Right renal pelvis (tissue), 4 donors: ENCODE data around the gene INO80D. TPM values are rescaled to one million over a fixed set of nuclear protein-coding genes. Genes with fewer than 3 reads are reported as not detected.
"Not testable (repeated sequence)": the region's sequence is repeated elsewhere in the genome, so short reads cannot be mapped to it uniquely, and the experiment has no call there.

Source experiments
- DNase-seq, 4 donors: peaks; one replicate each; pipeline ENCODE4 v3.0.0-alpha.2; 2013; ENCODE audit warnings: low read depth in 4 of 4, low spot score in 3 of 4, missing footprints in 1 of 4
- polyA plus RNA-seq, 4 donors: library from polyadenylated mRNA; unstranded; fragments of 120-200 nt; gene quantifications; one replicate each; pipeline ENCODE4 v1.2.1, GENCODE V29; 2013; ENCODE audit not compliant: insufficient read length in 4 of 4

Gene INO80D
- polyA plus RNA-seq, 4 donors = 8.9 to 11.2 (median 9.7) TPM

DNA sequence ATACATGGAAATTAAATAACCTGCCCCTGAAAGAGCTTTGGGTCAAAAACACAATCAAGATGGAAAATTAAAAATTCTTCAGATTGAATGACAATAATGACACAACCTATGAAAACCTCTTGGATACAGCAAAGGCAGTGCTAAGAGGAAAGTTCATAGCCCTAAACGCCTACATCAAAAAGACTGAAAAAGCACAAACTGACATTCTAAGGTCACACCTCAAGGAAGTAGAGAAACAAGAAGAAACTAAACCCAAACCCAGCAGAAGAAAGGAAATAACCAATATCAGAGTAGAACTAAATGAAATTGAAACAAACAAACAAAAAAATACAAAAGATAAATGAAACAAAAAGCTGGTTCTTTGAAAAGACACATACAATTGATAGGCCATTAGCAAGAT lies 52.5 kb downstream of the INO80D start:
- DNase-seq = not testable (repeated sequence)

DNA sequence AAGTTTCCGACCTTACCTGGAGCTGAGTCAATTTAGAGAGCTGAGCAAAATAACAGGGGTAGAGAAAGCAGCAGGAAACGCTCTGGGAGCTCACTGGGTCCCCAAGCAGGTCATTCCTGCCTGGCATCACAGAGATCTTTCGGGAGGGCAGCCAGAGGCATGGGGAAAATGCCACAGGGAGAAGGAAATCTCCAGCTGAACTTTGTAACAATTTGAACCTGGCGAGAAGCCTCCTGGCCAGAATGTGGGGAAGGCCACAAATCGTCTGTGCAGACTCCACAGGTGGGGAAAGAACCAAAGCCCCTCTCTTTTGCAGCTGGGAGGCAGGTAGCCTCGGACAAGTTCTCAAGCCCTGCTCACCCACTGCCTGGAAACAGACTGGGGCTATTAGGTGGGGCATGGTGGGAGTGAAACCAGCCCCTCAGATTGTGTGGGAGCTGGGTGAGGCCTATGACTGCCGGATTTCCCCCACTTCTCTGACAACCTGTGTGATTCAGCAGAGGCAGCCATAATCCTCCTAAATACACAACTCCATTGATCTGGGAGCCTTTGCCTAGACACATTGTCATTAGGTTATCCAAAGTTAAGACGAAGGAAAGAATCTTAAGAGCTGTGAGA lies 53.9 kb downstream of the INO80D start:
- no peak for DNase-seq

DNA sequence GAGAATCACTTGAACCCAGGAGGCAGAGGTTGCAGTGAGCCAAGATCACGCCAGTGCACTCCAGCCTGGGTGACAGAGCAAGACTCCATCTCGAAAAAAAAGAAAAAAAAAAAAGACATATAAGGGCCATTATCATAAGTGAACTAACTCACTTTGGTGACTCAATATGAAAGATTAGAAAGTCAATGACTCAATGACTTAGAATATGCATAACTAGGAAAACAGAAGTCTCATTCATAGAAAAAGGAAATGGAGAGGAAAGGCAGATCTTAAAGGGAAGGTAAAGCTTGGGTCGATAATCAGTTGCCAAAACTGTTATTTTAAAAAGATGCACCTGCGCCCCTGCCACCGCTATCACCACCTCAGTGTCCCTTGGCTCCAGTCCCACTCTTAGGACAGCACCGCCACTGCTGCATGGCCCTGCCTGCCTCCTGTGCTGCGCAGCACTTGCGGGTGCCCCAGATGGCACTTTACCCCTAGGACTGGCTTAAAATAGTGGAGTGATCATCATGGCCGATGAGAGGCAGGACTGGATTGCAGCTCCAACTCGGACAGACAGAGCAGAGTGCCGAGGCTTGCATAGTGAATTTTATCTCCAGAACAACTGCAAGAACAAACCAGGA lies 54.7 kb downstream of the INO80D start:
- no peak for DNase-seq

DNA sequence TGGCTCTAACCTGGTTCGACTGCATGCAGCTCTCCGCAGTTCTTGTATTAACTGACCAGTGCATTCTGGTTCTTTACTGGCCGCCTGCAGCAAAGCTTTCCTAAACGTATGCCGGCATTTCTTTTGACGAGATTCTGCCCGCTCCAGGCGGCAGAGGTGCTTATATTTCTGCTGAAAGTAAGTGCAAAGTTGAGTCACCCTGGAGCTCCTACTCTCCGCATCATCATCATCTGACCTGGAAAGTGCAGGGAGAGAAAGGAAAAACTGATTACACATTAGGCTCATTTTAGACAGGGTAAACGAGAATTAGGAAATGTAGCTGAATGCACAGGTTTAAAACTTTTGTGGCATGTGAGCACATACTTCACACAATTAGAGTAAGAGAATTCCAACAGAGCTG lies 57.9 kb downstream of the INO80D start:
- DNase-seq = no peak

DNA sequence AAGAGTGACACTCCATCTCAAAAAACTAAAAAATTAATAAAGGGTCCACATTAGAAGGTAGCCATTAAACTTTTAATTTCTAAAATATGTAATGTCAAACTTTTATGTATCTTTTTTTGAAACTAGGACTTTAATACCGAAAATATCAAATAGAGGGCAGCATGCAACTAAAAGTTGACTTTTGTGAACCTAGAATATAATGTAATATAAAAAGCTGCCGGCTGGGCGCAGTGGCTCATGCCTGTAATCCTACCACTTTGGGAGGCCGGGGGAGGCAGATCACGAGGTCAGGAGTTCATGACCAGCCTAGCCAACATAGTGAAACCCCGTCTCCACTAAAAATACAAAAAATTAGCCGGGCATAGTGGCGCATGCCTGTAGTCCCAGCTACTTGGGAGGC lies 62.8 kb downstream of the INO80D start:
- DNase-seq = no peak

DNA sequence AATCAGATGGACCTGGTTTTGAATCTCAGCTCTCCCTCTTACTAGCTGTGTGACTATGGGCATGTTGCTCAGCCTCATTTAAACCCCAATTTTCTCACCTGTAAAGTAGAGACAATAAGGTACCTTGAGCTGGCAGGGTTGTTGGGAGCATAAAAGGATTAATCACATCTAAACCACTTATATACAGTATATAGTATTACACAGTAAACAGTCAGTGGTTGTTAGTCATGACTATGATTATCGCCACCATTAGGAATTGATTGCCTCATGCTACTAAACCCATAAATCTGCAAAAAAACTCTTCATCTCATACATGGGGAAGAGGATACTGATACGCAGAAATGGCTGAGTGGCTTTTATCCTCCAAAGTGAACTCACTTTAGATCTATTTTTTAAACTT lies 65.8 kb downstream of the INO80D start:
- no peak for DNase-seq

DNA sequence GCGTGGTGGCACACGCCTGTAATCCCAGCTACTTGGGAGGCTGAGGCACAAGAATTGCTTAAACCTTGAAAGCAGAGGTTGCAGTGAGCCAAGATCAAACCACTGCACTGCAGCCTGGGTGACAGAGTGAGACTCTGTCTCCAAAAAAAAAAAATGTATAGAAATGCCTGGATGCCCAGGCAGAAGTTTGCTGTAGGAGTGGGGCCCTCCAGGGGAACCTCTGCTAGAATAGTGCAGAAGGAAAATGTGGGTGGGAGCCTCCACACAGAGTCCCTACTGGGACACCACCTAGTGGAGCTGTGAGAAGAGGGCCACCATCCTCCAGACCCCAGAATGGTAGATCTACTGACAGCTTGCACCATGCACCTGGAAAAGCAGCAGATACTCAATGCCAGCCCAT lies 70.2 kb downstream of the INO80D start:
- DNase-seq = not testable (repeated sequence)

DNA sequence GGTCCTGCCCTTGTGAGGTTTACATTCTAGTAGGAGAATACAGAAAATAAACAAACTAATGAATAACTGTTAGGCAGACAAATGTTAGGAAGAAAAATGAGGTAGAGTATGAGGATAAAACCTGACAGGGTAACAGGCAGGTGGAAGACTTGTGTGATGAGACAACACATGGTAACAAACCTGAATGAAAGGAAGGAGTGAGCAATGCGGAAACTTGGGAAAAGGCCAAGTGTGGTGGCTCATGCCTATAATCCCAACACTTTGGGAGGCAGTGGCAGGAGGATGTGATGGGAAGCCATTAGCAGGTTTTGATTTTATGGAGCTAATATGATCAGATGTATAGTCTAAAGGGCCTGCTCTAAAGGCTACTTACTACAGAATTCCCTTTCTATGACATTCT lies 74.2 kb downstream of the INO80D start:
- no peak for DNase-seq

DNA sequence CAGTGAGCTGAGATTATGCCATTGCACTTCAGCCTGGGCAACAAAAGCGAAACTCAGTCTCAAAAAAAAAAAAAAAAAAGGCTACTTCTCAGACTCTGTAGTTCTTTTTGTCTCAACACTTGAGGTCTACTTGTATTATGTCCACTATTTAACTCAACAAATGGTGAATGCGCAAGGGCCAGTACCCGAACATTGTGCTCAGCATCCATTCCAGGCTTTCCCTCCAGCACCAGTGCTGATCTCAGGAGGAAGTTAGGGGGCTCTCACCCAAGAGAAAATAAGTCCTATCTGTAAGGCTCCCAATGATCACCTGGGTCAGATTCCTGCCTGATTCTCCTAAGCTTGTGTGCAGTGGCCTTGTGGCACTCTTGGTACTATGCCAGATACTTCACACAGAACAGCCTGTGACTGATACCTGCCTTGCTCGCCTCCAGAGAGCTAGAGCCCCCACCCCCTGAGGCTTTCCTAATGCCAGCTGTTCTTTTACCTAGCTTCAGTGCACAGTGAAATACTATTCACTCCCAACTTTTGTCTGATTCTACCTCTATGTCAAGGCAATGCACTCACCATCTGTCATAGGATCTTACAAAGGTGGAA lies 74.9 kb downstream of the INO80D start:
- DNase-seq = no peak

DNA sequence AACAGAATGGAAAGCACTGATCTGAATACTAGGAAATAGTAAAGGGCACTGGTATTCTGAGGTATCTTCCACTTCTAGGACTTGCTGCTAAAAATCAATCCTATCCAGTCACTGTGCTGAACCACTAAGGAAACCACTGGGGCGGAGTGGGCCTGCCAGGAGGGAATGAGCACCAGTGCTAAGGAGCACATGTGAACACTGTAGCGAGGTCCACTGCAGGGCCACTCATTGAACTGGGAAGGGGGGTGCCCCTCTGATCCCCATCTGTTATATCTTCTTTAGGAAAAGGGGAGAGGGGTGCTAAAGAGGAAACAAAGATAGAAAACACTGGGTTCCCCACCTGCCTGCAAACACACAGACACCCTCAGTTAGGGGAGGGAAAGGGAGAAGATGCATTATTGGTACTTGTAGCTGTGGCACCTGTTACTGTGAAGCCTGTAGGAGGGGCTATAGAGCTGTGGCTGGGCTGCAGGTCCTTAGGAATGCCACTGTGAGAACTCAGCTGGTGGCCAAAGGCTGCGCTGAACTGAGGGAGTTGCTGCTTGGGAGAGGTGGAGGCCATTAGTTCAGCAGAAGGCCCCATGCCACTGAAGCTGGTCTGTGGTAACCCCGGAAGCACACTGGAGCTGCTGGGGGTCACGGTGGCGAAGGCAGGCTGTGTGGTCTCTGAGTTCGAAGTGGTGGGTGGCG lies 81.8 kb downstream of the INO80D start:
- no peak for DNase-seq

DNA sequence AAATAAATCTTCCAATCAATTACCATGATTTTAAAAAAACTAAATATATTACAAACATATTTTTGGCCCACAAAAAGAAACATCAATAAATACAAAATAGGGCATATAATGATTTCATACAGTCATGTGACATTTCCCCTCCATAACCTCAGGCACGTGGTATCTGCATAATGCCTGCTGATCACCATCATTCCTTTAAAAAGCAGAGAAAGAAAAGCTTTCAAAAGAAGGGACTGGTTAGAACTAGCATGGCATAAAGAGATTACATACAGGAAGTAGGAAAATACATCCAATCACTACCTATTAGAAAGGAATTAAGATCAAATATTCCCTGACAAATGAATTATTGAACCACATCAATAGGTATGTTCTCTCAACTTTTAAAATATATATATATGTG lies 83.5 kb downstream of the INO80D start:
- no peak for DNase-seq

DNA sequence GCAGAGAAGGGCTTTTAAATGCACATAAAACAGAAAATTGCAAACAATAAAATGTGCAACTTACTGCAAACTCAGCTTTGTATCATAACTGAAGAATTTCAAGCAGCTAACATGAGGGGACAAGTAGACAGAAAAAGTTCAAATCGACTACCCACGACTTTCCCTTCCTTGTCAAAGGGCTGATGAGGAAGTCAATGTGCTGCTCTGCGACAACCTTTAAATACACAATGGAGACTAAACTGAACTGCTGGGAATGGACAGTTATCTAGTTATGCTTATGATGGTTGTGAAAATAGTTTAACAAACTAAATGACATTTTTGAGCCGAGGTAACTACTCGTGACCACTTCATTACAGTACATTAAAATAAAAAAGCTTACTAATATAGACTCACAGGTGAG lies 84.1 kb downstream of the INO80D start:
- DNase-seq = no peak

DNA sequence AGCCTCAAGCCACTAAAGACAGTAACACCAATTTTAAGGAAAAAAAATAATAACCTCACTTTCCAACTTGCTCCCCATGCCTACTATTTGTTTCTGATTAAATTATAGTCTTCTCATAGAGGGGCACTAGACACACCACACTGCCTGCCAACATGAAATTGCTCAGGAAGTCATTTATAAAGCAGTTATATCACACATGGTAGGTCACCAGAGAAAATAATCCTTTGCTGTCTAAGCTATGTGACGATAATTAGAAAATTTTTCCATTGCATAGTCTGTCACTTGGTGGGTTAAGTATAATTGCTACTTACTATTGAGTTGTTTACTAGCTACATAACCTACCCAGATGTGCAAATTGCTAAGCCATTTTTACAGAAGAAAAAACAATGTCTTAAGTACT lies 85.2 kb downstream of the INO80D start:
- no peak for DNase-seq

DNA sequence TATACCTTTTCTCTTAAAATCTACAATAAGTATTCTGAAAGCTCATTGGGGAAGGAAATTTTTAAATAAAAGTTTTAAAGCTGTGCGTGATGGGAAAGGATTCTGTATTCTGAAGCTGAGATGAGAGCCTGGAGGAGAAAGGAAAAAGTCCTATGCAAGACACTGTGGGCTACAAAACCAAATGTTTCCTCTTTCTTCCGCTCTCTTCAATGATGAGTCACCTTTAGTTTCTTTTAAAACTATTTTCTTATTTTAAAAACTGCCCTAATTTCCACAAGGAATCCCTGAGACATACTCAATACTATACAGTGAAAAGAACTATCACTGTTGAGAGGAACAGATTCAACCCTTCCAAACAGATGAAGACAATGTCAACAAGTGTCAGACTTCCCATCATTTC lies 87.4 kb downstream of the INO80D start:
- no peak for DNase-seq

DNA sequence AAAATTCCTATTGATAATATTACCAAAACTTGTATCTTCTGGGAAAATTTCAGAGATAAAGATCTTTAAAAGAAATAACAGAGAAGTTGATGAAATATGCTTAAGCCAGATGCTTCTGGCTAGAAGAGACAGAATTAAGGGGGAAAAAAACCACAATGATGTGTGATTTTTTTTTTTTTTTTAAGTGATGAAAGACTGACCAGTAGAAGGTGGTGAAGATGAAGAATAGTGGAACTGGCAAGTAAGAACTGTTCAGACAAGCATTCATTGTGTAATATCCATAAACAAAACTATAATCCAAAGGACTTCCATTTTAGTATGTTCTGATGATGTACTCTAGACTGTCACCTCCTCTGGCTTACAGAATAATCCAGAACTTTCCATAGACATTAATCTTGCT lies 89.8 kb downstream of the INO80D start:
- no peak for DNase-seq

DNA sequence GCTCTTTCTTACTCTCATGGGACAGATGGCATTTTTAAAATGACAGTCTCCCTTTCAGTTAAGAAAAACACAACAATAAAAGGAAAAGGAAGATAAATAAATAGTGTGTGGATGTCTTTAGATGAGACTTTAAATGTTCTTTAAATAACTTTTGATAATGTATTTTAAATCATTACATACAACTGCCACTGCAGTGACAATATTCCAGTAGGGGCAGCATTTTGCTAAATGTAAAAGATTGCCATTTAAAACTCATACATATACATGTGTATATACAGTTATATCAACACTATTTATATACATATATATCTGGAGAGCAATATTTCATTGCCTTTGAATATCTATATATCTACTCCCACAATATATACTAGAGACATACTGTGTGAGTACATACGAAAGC lies 90.7 kb downstream of the INO80D start:
- no peak for DNase-seq

DNA sequence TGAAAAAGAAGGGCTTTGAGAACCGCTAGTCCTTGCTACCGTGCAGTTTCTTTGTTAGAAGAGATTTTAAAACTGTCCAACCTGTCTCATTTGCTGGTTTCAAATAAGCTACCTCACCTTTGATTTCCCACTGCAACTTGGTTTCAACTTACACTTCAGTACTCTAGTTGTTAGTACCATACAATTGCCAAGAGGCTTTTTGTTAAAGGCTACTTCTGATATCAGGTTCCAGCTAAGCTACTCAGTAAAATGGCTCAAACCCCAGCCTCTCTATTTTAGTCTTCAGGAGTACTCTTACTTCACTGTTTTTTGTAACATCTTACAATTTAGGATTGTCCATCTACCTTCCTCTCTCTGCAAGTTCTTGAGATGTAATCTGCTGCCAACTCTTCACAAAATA lies 91.6 kb downstream of the INO80D start:
- no peak for DNase-seq

DNA sequence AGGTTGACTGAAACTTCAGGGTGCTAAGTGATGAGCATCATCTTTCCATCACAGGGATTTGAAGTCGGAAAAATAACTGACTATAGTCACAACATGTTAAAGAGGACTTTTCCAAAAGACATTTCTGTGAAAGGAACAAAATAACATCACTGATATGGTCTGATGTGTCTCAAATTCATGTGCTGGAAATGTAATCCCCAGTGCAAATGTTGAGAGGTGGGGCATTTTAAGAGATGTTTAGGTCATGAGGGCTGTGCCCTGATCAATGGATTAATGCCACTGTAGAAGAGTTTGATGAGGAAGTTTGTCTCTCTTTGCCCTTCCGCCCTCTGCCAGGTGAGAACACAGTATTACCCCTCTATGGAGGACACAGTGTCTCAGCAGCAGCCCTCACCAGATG lies 95.9 kb downstream of the INO80D start:
- DNase-seq = no peak

DNA sequence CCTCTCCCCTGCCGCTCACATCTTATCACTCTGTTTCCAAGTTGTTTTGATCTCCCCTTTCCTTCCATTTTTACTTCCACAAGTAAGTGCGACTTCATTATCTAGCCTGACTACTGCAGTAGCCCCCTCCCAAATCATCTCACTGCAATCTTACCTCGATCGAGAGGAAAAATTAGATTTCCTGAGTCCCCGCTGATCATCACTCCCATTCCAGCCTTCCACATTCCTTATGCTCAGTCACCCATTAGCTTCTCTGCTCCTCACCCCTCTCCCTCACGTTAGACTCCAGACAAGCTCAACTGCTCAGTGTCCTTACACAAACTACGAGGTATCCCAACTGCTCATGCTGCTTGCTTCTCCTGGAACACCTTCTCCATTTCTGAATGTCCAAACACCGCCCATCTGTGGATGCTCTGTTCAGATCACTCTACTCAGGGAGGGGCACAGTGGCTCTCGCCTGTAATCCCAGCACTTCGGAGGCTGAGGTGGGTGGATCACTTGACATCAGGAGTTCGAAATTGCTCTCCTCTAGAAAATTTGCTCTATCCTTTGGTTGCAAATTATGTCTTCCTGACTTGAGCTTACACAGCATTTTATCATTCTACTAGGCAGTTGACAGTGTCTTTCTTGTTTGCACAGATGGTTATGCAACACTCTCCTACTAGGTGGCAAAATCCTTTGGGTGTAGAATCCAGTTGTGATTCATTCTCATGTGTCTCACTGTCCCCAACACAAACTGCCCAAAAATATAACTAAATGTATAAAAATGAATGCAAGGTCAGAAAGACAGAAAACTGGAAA lies 96.5 kb downstream of the INO80D start:
- no peak for DNase-seq

DNA sequence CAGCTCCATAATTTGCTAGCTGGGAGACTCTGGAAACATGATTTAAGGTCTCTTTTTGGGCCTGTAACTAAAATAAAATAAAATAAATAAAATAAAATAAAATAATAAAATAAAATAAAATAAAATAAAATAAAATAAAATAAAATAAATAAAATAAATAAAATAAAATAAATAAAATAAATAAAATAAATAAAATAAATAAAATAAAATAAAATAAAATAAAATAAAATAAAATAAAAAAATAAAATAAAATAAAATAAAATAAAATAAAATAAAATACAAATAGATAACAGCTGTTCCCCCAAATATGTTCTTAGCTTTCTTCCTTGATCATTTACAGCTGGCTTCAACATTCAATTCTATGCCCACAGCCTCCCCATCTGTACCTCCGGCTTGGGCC lies 97.3 kb downstream of the INO80D start:
- DNase-seq = not testable (repeated sequence)

DNA sequence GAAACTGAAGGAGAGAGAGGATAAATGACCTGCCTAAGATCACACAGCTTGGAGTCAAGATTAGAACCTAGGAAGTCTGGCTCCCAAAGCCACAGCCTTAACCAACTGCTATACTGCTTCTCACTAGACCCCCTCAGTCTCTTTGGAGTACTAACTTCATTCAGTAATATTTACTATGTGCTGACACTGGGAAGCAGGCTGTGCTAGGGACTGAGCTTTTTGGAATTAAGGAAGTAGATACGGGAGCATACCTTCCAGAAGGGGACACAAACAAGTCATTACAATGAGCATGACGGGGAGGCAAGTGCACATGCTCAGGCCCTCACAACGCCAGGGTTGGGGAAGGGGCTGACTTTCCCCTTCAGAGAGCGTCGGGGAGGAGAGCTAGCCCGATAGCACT lies 97.7 kb downstream of the INO80D start:
- DNase-seq = no peak
